ES-I3 (cell line): ENCODE data around the gene PPY.
A peak's percentile ranks its signal among the peaks of the same experiment; 100 is the strongest.

ENCODE experiments used
- H3K36me3 ChIP-seq: 2 replicates; pipeline ENCODE4 v1.6.1; 2013; ENCODE audit warnings: mild to moderate bottlenecking, low read length, control low read depth, moderate library complexity; ENCODE audit not compliant: insufficient read depth
- H3K4me1 ChIP-seq: 2 replicates; pipeline ENCODE4 v1.6.1; 2013; ENCODE audit warnings: mild to moderate bottlenecking, control low read depth, low read length; ENCODE audit not compliant: insufficient read depth
- H3K9ac ChIP-seq: 2 replicates; pipeline ENCODE4 v1.6.1; 2013; ENCODE audit warnings: low read depth, mild to moderate bottlenecking, low read length, moderate library complexity
- H3K9me3 ChIP-seq: 2 replicates; pipeline ENCODE4 v1.6.1; 2013; ENCODE audit warnings: mild to moderate bottlenecking, low read length, moderate library complexity; ENCODE audit not compliant: control insufficient read depth, insufficient read depth

The PPY gene

GRCh38 chr17:43911904-43912303 lies 30.4 kb downstream of the PPY start:
- peaks cover 4% of the 10 kb centered on the region for H3K4me1 ChIP-seq
- no peaks in the 10 kb centered on the region for H3K36me3 ChIP-seq
- H3K9me3 ChIP-seq: no peaks in the 10 kb centered on the region
- H3K9ac ChIP-seq: no peak overlapping the region

- no peak overlapping the region for H3K9ac ChIP-seq
- H3K36me3 ChIP-seq: no peaks in the 10 kb centered on the region
- peaks cover 6% of the 10 kb centered on the region; the same call in 1 of the 2 replicates for H3K4me1 ChIP-seq
- no peaks in the 10 kb centered on the region for H3K9me3 ChIP-seq
Measured at GRCh38 chr17:43909537-43910231, 32.6 kb downstream of the PPY start.

- Histone ChIP-seq H3K4me1 (peaks cover 6% of the 10 kb centered on the region; the same call in 1 of the 2 replicates), H3K9me3 (no peaks in the 10 kb centered on the region), H3K9ac (peak overlapping the region; percentile 82; the same call in 1 of the 2 replicates), H3K36me3 (no peaks in the 10 kb centered on the region)
Measured at GRCh38 chr17:43907998-43908721, 34.1 kb downstream of the PPY start.

- peaks cover 6% of the 10 kb centered on the region; the same call in 1 of the 2 replicates for H3K4me1 ChIP-seq
- no peaks in the 10 kb centered on the region for H3K36me3 ChIP-seq
- peak within 1 kb of the TSS; percentile 82 for H3K9ac ChIP-seq
- H3K9me3 ChIP-seq: no peaks in the 10 kb centered on the region
Measured at GRCh38 chr17:43907425-43907981, 34.8 kb downstream of the PPY start, which contains the start of gene MPP2. Gene MPP2 (minus strand): TSS chr17:43907536. CDS start chr17:43904460, 3,076 bp downstream.

- Histone ChIP-seq H3K4me1 (peaks cover 6% of the 10 kb centered on the region; the same call in 1 of the 2 replicates), H3K9me3 (no peaks in the 10 kb centered on the region), H3K36me3 (no peaks in the 10 kb centered on the region), H3K9ac (peak overlapping the region; percentile 82; the same call in 1 of the 2 replicates)
Measured at GRCh38 chr17:43906951-43907424, 35.3 kb downstream of the PPY start.

GRCh38 chr17:43905985-43906852 lies 36.1 kb downstream of the PPY start:
- Histone ChIP-seq H3K9me3 (no peaks in the 10 kb centered on the region), H3K4me1 (peaks cover 14% of the 10 kb centered on the region), H3K36me3 (no peaks in the 10 kb centered on the region), H3K9ac (peak overlapping the region; percentile 82)

- H3K36me3 ChIP-seq: no peaks in the 10 kb centered on the region
- H3K9me3 ChIP-seq: no peaks in the 10 kb centered on the region
- H3K4me1 ChIP-seq: peaks cover 17% of the 10 kb centered on the region
- H3K9ac ChIP-seq: peak overlapping the region; percentile 55
Measured at GRCh38 chr17:43905400-43905984, 36.8 kb downstream of the PPY start.

GRCh38 chr17:43901861-43902589 lies 40.3 kb downstream of the PPY start:
- no peak overlapping the region for H3K9ac ChIP-seq

GRCh38 chr17:43900858-43901754 lies 41.2 kb downstream of the PPY start:
- Histone ChIP-seq H3K4me1 (peaks cover 17% of the 10 kb centered on the region), H3K36me3 (no peaks in the 10 kb centered on the region), H3K9ac (peak overlapping the region; percentile 63; the same call in 1 of the 2 replicates), H3K9me3 (no peaks in the 10 kb centered on the region)

More at GRCh38 chr17:43901861-43902589, 40.3 kb downstream of the PPY start:
- Histone ChIP-seq H3K9me3 (no peaks in the 10 kb centered on the region), H3K4me1 (peaks cover 17% of the 10 kb centered on the region), H3K36me3 (no peaks in the 10 kb centered on the region)

GRCh38 chr17:43900183-43900857 lies 42.0 kb downstream of the PPY start:
- Histone ChIP-seq H3K4me1 (peaks cover 12% of the 10 kb centered on the region), H3K36me3 (no peaks in the 10 kb centered on the region), H3K9me3 (no peaks in the 10 kb centered on the region), H3K9ac (peak overlapping the region; percentile 63)

- Histone ChIP-seq H3K36me3 (no peaks in the 10 kb centered on the region), H3K4me1 (peaks cover 13% of the 10 kb centered on the region), H3K9me3 (no peaks in the 10 kb centered on the region), H3K9ac (no peak overlapping the region)
Measured at GRCh38 chr17:43898446-43898845, 43.8 kb downstream of the PPY start.

- H3K9me3 ChIP-seq: no peaks in the 10 kb centered on the region
- peaks cover 19% of the 10 kb centered on the region for H3K4me1 ChIP-seq
- H3K36me3 ChIP-seq: no peaks in the 10 kb centered on the region
- no peak overlapping the region for H3K9ac ChIP-seq
Measured at GRCh38 chr17:43897831-43898230, 44.4 kb downstream of the PPY start.
